Measurements from ENCODE around the gene GPLD1. TPM values are rescaled to one million over a fixed set of nuclear protein-coding genes. Genes with fewer than 3 reads are reported as not detected.

GPLD1 gene
- total and polyA plus RNA-seq, 9 of the 15 experiments (the other 6 are each of a cell fraction or from before 2014, with no cell fraction given) = 0.11 to 1.3 (median 0.82) TPM

DNA sequence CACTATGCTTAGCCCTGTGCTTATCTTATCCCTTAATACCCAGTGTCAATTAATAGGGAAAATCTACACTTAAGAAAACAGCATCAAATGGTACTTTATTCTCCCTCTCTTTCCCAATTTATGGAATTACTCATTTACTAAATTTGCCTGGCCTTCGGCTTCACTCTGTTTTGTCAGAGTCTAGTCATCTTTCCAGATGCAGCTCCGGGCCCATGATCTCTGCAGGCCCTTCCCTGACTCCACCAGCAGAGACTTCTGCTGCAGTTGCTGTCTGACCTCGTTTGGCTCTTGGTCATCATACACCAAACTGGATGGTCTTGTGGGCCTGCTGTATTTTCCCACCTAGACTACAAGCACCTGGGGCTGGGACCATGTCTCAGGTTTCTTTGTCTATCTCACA, 59.3 kb downstream of the GPLD1 start:
- FAIRE-seq (no peak), ATAC-seq (no peak), DNase-seq (ENCODE audit: extremely low read depth in 1 of 4, low spot score in 3 of 4) (no peak)
- CTCF ChIA-PET (ENCODE audit: low intra/inter-chr PET ratio) = no interaction called here
- intact Hi-C loops (cut with micrococcal nuclease) = loop anchor here (2.0 to 5.0 kb wide), 2 partner anchors 152 to 641 kb away; no protein-coding TSS in a partner anchor
- H4K20me1 ChIP-seq (replicated peaks; ENCODE audit: control insufficient read depth, insufficient read depth, low read length) = no peaks in the 10 kb centered on the region
- H3K9me1 ChIP-seq (ENCODE audit: control insufficient read depth, insufficient read depth, low read length) = no peaks in the 10 kb centered on the region
- no peaks in the 10 kb centered on the region for H3K27me3 ChIP-seq (ENCODE audit: control insufficient read depth in 2 of 2, insufficient read depth in 2 of 2, low read length in 2 of 2)
- peaks cover 0 to 8% of the 10 kb centered on the region in 2 experiments; a peak in 3 of 5 replicates for H3K4me1 ChIP-seq (replicated peaks in 1 of 2; ENCODE audit: control insufficient read depth in 2 of 2, insufficient read depth in 2 of 2, low read length in 2 of 2)
- TF ChIP-seq ZNF316 (IDR thresholded peaks at IDR 0.05) (no peak), RBM39 (optimal IDR thresholded peaks at IDR 0.05; ENCODE audit: low read depth, low read length) (no peak), ZNF445 (CRISPR knock-in tag; IDR thresholded peaks at IDR 0.05; ENCODE audit: low read depth) (no peak), ZNF311 (CRISPR knock-in tag; IDR thresholded peaks at IDR 0.05) (no peak), E2F3 (CRISPR knock-in tag; IDR thresholded peaks at IDR 0.05) (no peak), PCBP1 (IDR thresholded peaks at IDR 0.05; ENCODE audit: low read depth, low read length, poor library complexity, severe bottlenecking) (no peak), POLR3G (IDR thresholded peaks at IDR 0.05; ENCODE audit: extremely low read depth, insufficient read length, insufficient replicate concordance) (no peak), CAMTA2 (CRISPR knock-in tag; conservative IDR thresholded peaks at IDR 0.05) (no peak), HDAC1 (IDR thresholded peaks at IDR 0.05) (no peak), CHD2 (IDR thresholded peaks at IDR 0.05; ENCODE audit: low read depth, low read length) (no peak), FOXA1 (IDR thresholded peaks at IDR 0.05; ENCODE audit: borderline replicate concordance) (no peak), ZBTB12 (CRISPR knock-in tag; IDR thresholded peaks at IDR 0.05) (no peak)
- TF ChIP-seq, protein P1, sequence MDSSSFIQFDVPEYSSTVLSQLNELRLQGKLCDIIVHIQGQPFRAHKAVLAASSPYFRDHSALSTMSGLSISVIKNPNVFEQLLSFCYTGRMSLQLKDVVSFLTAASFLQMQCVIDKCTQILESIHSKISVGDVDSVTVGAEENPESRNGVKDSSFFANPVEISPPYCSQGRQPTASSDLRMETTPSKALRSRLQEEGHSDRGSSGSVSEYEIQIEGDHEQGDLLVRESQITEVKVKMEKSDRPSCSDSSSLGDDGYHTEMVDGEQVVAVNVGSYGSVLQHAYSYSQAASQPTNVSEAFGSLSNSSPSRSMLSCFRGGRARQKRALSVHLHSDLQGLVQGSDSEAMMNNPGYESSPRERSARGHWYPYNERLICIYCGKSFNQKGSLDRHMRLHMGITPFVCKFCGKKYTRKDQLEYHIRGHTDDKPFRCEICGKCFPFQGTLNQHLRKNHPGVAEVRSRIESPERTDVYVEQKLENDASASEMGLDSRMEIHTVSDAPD (CRISPR knock-in tag; IDR thresholded peaks at IDR 0.05) = no peak
- BruUV-seq (replicated peaks) = no TSS peak
- no peak overlapping the region for H3K9ac ChIP-seq (ENCODE audit: insufficient read depth in 1 of 2, low read depth in 2 of 2, low read length in 2 of 2)
- POLR2A ChIA-PET = no interaction called here
- in situ Hi-C loops (cut with MboI) = no loop called here
- WGBS (ENCODE audit: insufficient coverage, low coverage, missing lambda C conversion rate) = 62% methylated on average over 3 of the region's 3 CpGs
- H3K4me3 ChIP-seq = no peak overlapping the region
- no peaks in the 10 kb centered on the region for H3K79me2 ChIP-seq (ENCODE audit: control insufficient read depth, insufficient read depth, low read length)
- no peaks in the 10 kb centered on the region; the same call in 1 of the 2 replicates for H3K9me3 ChIP-seq (replicated peaks; ENCODE audit: control insufficient read depth, insufficient read depth, low read depth, low read length)
- H3K27ac ChIP-seq (ENCODE audit: extremely low read depth, low read depth, low read length) = no peak overlapping the region
- H3K4me2 ChIP-seq (ENCODE audit: insufficient read depth, low read length) = no peak overlapping the region
- H2AFZ ChIP-seq (ENCODE audit: low read depth, low read length) = no peak overlapping the region
- peaks cover 35% of the 10 kb centered on the region for H3K36me3 ChIP-seq (ENCODE audit: control insufficient read depth, insufficient read depth, low read length)
